EH (cell line): Measurements from ENCODE around the gene ATOX1.
"Not testable (repeated sequence)": the region's sequence is repeated elsewhere in the genome, so short reads cannot be mapped to it uniquely, and the experiment has no call there.

Source experiments
- DNase-seq: peaks from one replicate; pipeline ENCODE4 v3.0.0-alpha.2; 2015; ENCODE audit warnings: low read depth

Gene ATOX1

DNA sequence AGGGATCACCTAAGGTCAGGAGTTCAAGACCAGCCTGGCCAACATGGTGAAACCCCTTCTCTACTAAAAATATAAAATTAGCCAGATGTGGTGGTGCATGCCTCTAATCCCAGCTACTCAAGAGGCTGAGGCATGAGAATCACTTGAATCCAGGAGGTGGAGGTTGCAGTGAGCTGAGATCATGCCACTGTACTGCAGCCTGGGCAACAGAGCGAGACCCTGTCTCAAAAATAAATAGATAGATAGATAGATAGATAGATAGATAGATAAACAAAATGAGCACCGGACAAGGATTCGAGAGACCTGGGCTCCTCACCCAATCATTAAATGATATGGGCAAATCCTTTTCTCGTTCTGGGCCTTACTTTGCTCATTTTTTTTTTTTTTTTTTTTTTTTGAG, 60.4 kb downstream of the ATOX1 start:
- DNase-seq = not testable (repeated sequence)

DNA sequence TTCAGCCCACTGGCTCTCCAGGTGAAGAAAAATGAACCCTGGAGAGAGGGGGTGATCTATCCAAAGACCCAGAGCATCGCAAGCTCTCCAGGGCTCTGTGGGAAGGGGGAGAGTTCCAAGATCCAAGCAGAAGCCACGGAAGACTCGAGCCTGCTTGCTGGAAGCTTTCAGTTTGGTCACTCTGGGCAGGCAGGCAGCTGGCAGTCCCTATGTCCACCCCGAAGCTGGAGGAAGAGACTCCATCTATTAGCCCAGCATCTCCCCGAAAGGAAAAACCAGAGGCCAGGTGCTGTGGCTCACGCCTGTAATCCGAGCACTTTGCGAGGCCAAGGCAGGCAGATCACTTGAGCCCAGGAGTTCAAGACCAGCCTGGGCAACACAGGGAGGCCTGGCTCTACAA, 61.0 kb downstream of the ATOX1 start:
- DNase-seq = peak; percentile 33

DNA sequence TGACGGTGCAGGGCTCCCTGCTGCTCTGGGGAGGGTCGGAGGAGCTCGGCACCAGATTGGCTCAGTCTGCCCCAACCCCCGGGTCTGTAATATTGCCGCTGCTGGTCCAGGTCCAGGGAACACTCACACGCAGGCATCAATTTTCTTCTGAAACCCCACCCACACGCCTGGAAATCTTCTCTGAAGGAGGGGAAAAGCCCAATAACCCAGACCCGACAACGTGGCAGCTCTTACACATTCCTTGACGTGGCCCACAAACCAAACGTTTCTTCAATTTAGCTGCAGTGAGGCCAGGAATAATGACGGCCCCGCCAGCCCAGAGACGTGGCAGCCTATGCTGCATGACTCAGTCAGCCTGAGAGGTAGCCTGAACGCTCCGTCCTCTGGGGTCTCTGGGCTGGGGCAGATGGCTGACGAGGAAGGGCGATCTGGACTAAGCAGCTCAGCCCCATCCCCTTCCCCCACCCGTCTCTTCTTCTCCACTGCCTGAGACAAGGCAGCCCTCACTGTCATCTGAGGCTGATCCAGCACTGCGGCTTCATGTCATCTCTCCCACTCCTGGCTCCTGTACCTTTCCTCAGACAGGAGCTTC, 61.9 kb downstream of the ATOX1 start:
- DNase-seq = peak; percentile 100

DNA sequence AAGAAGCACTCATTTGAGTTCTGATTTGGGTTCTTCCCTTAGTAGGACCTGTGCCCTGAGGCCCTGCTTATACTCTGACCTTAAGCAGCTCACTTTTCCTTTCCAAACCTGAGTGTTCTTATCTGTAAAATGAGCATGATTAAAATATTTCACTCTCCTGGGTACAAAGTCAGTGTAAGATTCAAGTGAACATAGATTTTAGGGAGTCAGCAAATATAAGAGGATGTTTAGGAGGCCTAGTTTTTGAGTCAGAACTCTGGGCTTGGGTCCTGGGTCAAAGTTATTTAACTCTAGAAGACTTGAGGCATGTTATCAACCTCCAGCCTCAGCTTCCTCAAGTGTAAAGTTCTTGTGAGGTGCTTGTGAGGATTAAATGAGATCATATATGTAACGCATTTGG, 63.0 kb downstream of the ATOX1 start:
- peak; percentile 24 for DNase-seq

DNA sequence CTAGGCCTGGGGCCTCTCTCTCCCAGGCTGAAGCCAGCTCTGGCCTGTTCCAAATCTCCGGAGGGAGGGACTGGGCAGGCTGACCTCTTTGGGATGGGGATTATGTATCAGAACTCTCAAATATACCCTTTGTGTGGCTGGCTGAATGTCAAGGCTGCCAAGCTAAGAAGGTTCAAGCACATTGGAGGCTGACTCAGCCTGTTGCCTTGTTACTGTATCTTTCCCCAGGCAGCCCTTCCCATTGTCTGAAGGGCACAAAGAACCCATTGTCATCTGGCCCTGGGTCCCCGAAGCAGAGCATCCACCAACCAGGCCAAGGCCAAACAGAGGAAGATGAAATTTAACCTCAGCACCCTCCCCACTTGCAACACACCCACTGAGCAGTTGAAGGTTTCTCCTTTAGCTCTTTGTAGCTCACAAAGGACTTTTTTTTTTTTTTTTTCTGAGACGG, 64.4 kb downstream of the ATOX1 start:
- peak; percentile 9 for DNase-seq
